Liver (tissue), 9 donors: ENCODE measurements around the gene FRYL. TPM values are rescaled to one million over a fixed set of nuclear protein-coding genes. Genes with fewer than 3 reads are reported as not detected.

Experiments used
- DNase-seq: peaks from one replicate; pipeline ENCODE4 v3.0.0-alpha.2; 2017; ENCODE audit warnings: low spot score
- H3K27ac ChIP-seq, 2 donors: one replicate each; pipeline ENCODE4 v1.7.0; 2013; ENCODE audit warnings: inconsistent platforms in 2 of 2, low read length in 2 of 2, control low read depth in 1 of 2, low read depth in 1 of 2, mild to moderate bottlenecking in 1 of 2
- H3K27me3 ChIP-seq, 4 donors: one replicate each; pipeline versions ENCODE4 v1.6.1 to v1.7.0; 2013; ENCODE audit warnings: low read length in 3 of 4, inconsistent platforms in 1 of 4, mild to moderate bottlenecking in 1 of 4, moderate library complexity in 1 of 4; ENCODE audit not compliant: control insufficient read depth in 4 of 4, insufficient read depth in 4 of 4
- H3K36me3 ChIP-seq, 4 donors: one replicate each; pipeline versions ENCODE4 v1.6.1 to v1.7.0; 2013; ENCODE audit warnings: low read length in 3 of 4, mild to moderate bottlenecking in 3 of 4, low read depth in 1 of 4, moderate library complexity in 1 of 4; ENCODE audit not compliant: control insufficient read depth in 4 of 4, insufficient read depth in 3 of 4
- H3K4me1 ChIP-seq, 4 donors: one replicate each; pipeline versions ENCODE4 v1.6.1 to v1.7.0; 2013; ENCODE audit warnings: low read length in 3 of 4, mild to moderate bottlenecking in 3 of 4, moderate library complexity in 1 of 4; ENCODE audit not compliant: control insufficient read depth in 4 of 4, insufficient read depth in 4 of 4
- H3K4me3 ChIP-seq, 3 donors: one replicate each; pipeline versions ENCODE4 v1.6.1 to v1.7.0; 2013; ENCODE audit warnings: low read length in 3 of 3, control low read depth in 1 of 3, low read depth in 1 of 3, mild to moderate bottlenecking in 1 of 3
- H3K9ac ChIP-seq, 2 donors: one replicate each; pipeline ENCODE4 v1.7.0; 2013; ENCODE audit warnings: low read length in 2 of 2, mild to moderate bottlenecking in 2 of 2, moderate library complexity in 2 of 2, control low read depth in 1 of 2, low read depth in 1 of 2
- H3K9me3 ChIP-seq, 4 donors: one replicate each; pipeline versions ENCODE4 v1.6.1 to v1.7.0; 2013; ENCODE audit warnings: low read length in 3 of 4; ENCODE audit not compliant: control insufficient read depth in 4 of 4
- EGR1 ChIP-seq, 2 donors: IDR thresholded peaks; 2 replicates each; pipeline ENCODE4 v1.6.1; 2016 to 2018; ENCODE audit warnings: antibody characterized with exemption in 2 of 2, low read depth in 2 of 2
- FOXA1 ChIP-seq: IDR thresholded peaks from 2 replicates; pipeline ENCODE4 v1.6.1; 2016; ENCODE audit warnings: antibody characterized with exemption
- FOXA2 ChIP-seq: IDR thresholded peaks from 2 replicates; pipeline ENCODE4 v1.6.1; 2016; ENCODE audit warnings: antibody characterized with exemption
- GABPA ChIP-seq, 2 donors: IDR thresholded peaks in 1 of 2; conservative IDR thresholded peaks in 1 of 2; 2 replicates each; pipeline ENCODE4 v1.6.1; 2016; ENCODE audit warnings: antibody characterized with exemption in 2 of 2, mild to moderate bottlenecking in 1 of 2, moderate library complexity in 1 of 2
- HNF4A ChIP-seq, 2 donors: conservative IDR thresholded peaks; 2 replicates each; pipeline ENCODE4 v1.6.1; 2016; ENCODE audit warnings: antibody characterized with exemption in 2 of 2, mild to moderate bottlenecking in 2 of 2
- HNF4G ChIP-seq: IDR thresholded peaks from 2 replicates; pipeline ENCODE4 v1.6.1; 2016; ENCODE audit warnings: antibody characterized with exemption
- JUND ChIP-seq, 2 donors: IDR thresholded peaks; 2 replicates each; pipeline ENCODE4 v1.6.1; 2016; ENCODE audit warnings: antibody characterized with exemption in 2 of 2
- NR2F2 ChIP-seq: IDR thresholded peaks from 2 replicates; pipeline ENCODE4 v1.6.1; 2016; ENCODE audit warnings: antibody characterized with exemption
- RAD21 ChIP-seq, 2 donors: IDR thresholded peaks; 2 replicates each; pipeline ENCODE4 v1.6.1; 2016; ENCODE audit warnings: antibody characterized with exemption in 2 of 2, mild to moderate bottlenecking in 2 of 2
- RXRA ChIP-seq, 2 donors: IDR thresholded peaks; 2 replicates each; pipeline ENCODE4 v1.6.1; 2017 to 2018; ENCODE audit warnings: antibody characterized with exemption in 2 of 2, mild to moderate bottlenecking in 1 of 2
- SP1 ChIP-seq: IDR thresholded peaks from 2 replicates; pipeline ENCODE4 v1.6.1; 2018; ENCODE audit warnings: antibody characterized with exemption, mild to moderate bottlenecking
- TAF1 ChIP-seq: conservative IDR thresholded peaks from 2 replicates; pipeline ENCODE4 v1.6.1; 2016; ENCODE audit warnings: antibody characterized with exemption, mild to moderate bottlenecking
- YY1 ChIP-seq: IDR thresholded peaks from 2 replicates; pipeline ENCODE4 v1.6.1; 2016; ENCODE audit warnings: antibody characterized with exemption, mild to moderate bottlenecking
- WGBS: extraction: QIAGEN DNeasy Blood & Tissue Kit; methylation state at CpG from one replicate; pipeline ENCODE4 v1.1.7; 2013; 5-methylcytosine and 5-hydroxymethylcytosine counted together
- polyA plus RNA-seq, 2 donors: library from polyadenylated mRNA; stranded (reverse) in 1 of 2; unstranded in 1 of 2; fragments of 200-250 nt in 1 of 2; fragments of >200 nt in 1 of 2; fragmentation: Nextera tagmentation in 1 of 2; extraction: Ambion mirVana in 1 of 2; gene quantifications; one replicate each; pipeline versions ENCODE4 v1.2.1 to v1.2.3, GENCODE V29; 2013 to 2015
- total RNA-seq, 2 donors: library from RNA; depleted of rRNA; stranded (reverse); fragments of >200 nt; gene quantifications; one replicate each; pipeline ENCODE4 v1.2.3, GENCODE V29; 2014
- TF ChIP-seq, protein P1 (sequence below): fragments of 150-350 bp; IDR thresholded peaks from 2 replicates; pipeline ENCODE4 v1.5.1; 2017; ENCODE audit warnings: improper control_type of control experiment, low read depth, low read length; ENCODE audit not compliant: missing input control
- TF ChIP-seq, protein P2 (sequence below): IDR thresholded peaks from 2 replicates; pipeline ENCODE4 v1.6.1; 2016; ENCODE audit warnings: antibody characterized with exemption
- TF ChIP-seq, protein P3 (sequence below): IDR thresholded peaks from 2 replicates; pipeline ENCODE4 v1.6.1; 2016; ENCODE audit warnings: antibody characterized with exemption, mild to moderate bottlenecking
- TF ChIP-seq, protein P4 (sequence below): IDR thresholded peaks from 2 replicates; pipeline ENCODE4 v1.6.1; 2016; ENCODE audit warnings: antibody characterized with exemption
- TF ChIP-seq, protein P5 (sequence below): IDR thresholded peaks from 2 replicates; pipeline ENCODE4 v1.6.1; 2016; ENCODE audit warnings: antibody characterized with exemption
- donor health status: healthy.
- donor health status: healthy.
- donor health status: healthy.
- donor health status: healthy.
- donor health status: healthy.

FRYL gene
- total and polyA plus RNA-seq, 4 donors: 5.3 to 79.0 (median 27.2) TPM

DNA sequence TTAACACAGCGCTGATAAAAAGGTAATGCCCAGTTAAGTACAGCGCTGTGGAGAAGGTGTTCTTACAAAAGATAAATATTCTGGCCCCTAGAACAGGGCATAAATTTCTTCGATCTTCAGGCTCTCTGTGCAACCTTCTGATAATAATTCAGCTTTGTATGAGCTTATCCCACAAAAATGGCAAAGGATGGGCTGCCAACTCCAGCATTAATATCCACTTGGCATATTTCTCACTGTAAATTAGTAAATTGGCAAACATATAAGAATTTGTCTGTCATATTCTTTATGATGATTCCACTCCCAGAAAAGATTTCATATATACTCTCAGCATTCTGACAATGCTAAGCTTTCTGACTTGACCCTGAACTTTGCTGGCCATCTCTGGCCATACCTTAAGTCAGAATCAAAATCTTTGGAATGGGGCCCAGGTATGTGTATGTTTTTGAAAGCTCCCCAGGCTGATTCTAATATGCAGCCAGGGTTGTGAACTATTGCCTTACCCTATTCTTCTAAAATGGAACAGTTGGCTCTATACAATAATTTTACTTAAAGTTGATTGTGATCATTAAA is 134.8 kb downstream of the FRYL start (continued):
- TF ChIP-seq, protein P1, sequence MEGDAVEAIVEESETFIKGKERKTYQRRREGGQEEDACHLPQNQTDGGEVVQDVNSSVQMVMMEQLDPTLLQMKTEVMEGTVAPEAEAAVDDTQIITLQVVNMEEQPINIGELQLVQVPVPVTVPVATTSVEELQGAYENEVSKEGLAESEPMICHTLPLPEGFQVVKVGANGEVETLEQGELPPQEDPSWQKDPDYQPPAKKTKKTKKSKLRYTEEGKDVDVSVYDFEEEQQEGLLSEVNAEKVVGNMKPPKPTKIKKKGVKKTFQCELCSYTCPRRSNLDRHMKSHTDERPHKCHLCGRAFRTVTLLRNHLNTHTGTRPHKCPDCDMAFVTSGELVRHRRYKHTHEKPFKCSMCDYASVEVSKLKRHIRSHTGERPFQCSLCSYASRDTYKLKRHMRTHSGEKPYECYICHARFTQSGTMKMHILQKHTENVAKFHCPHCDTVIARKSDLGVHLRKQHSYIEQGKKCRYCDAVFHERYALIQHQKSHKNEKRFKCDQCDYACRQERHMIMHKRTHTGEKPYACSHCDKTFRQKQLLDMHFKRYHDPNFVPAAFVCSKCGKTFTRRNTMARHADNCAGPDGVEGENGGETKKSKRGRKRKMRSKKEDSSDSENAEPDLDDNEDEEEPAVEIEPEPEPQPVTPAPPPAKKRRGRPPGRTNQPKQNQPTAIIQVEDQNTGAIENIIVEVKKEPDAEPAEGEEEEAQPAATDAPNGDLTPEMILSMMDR: no peak
- TF ChIP-seq, protein P2, sequence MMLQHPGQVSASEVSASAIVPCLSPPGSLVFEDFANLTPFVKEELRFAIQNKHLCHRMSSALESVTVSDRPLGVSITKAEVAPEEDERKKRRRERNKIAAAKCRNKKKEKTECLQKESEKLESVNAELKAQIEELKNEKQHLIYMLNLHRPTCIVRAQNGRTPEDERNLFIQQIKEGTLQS: no peak

DNA sequence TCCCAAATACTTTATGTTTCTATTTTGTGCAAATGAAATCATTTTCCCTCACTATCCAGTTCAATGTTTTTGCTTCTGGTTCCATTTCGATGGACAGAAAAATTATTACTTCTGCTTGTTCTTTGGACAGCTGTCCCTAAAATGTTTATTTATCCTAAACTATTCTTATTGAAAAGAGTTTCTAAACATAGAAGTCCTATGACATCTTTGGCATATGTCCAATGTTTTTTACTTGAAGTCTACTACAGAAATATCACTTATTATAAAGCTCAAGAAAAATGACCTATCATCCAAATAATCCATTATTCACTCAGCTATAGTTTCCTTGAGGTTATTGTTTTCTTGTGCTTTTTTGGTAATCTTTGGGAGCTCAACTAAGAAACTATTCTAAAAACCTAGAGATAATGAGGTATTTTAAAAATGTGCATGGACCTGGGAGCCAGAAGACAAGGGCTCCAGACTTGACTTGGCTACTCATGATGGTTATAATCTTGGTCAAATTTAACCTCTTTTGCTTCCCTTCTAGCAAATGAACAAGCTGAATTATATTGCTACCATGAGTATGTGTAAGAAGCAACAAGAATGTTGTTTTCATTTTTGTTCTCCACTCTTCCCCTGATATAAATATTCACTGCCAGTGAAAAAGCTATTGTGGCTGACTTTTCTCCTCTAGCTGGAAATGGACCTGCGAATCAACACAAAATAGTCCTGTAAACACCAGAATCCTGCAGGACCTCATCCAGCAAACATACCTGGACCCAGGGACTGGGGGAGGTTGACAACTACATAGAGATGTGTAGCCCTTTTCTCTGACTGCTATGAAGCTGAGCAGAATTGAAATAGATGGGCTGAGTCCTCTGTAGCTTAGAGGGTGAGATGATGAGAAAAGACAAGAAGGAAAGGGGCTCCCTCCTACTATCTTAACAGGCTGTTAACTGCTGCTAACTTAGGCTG is 137.4 kb downstream of the FRYL start:
- TF ChIP-seq JUND (IDR thresholded peaks at IDR 0.05) (no peak), FOXA2 (no peak), NR2F2 (no peak), GABPA (IDR thresholded peaks at IDR 0.05 in 1 of 2, conservative IDR thresholded peaks at IDR 0.05 in 1 of 2) (no peak), TAF1 (no peak), EGR1 (IDR thresholded peaks at IDR 0.05; ENCODE audit: low read depth in 2 of 2) (no peak), RAD21 (IDR thresholded peaks at IDR 0.05) (no peak), RXRA (IDR thresholded peaks at IDR 0.05) (no peak), SP1 (no peak), HNF4A (conservative IDR thresholded peaks at IDR 0.05) (no peak), HNF4G (no peak), YY1 (no peak), FOXA1 (no peak)
- TF ChIP-seq, protein P3, sequence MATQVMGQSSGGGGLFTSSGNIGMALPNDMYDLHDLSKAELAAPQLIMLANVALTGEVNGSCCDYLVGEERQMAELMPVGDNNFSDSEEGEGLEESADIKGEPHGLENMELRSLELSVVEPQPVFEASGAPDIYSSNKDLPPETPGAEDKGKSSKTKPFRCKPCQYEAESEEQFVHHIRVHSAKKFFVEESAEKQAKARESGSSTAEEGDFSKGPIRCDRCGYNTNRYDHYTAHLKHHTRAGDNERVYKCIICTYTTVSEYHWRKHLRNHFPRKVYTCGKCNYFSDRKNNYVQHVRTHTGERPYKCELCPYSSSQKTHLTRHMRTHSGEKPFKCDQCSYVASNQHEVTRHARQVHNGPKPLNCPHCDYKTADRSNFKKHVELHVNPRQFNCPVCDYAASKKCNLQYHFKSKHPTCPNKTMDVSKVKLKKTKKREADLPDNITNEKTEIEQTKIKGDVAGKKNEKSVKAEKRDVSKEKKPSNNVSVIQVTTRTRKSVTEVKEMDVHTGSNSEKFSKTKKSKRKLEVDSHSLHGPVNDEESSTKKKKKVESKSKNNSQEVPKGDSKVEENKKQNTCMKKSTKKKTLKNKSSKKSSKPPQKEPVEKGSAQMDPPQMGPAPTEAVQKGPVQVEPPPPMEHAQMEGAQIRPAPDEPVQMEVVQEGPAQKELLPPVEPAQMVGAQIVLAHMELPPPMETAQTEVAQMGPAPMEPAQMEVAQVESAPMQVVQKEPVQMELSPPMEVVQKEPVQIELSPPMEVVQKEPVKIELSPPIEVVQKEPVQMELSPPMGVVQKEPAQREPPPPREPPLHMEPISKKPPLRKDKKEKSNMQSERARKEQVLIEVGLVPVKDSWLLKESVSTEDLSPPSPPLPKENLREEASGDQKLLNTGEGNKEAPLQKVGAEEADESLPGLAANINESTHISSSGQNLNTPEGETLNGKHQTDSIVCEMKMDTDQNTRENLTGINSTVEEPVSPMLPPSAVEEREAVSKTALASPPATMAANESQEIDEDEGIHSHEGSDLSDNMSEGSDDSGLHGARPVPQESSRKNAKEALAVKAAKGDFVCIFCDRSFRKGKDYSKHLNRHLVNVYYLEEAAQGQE: no peak
- TF ChIP-seq, protein P1: no peak
- TF ChIP-seq, protein P4, sequence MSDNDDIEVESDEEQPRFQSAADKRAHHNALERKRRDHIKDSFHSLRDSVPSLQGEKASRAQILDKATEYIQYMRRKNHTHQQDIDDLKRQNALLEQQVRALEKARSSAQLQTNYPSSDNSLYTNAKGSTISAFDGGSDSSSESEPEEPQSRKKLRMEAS: no peak
- TF ChIP-seq, protein P5, sequence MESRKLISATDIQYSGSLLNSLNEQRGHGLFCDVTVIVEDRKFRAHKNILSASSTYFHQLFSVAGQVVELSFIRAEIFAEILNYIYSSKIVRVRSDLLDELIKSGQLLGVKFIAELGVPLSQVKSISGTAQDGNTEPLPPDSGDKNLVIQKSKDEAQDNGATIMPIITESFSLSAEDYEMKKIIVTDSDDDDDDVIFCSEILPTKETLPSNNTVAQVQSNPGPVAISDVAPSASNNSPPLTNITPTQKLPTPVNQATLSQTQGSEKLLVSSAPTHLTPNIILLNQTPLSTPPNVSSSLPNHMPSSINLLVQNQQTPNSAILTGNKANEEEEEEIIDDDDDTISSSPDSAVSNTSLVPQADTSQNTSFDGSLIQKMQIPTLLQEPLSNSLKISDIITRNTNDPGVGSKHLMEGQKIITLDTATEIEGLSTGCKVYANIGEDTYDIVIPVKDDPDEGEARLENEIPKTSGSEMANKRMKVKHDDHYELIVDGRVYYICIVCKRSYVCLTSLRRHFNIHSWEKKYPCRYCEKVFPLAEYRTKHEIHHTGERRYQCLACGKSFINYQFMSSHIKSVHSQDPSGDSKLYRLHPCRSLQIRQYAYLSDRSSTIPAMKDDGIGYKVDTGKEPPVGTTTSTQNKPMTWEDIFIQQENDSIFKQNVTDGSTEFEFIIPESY: no peak
- TF ChIP-seq, protein P2: no peak
- no peak overlapping the region for H3K9ac ChIP-seq
- peaks cover 0 to 5% (median 0%) of the 10 kb centered on the region in 4 donors for H3K4me1 ChIP-seq
- WGBS: 63% methylated on average over 2 of the region's 2 CpGs
- H3K4me3 ChIP-seq: no peak overlapping the region
- no peaks in the 10 kb centered on the region for H3K27me3 ChIP-seq
- H3K36me3 ChIP-seq: no peaks in the 10 kb centered on the region
- no peak overlapping the region for H3K27ac ChIP-seq
- no peaks in the 10 kb centered on the region for H3K9me3 ChIP-seq
- DNase-seq: no peak
